ENCODE results near the gene LRRC4.

The LRRC4 gene

GRCh38 chr7:128034825-128035224 is 3.6 kb upstream of the LRRC4 start:
- Histone ChIP-seq H3K4me1 (ENCODE audit: control extremely low read depth in 1 of 4, control insufficient read depth in 4 of 4, insufficient read depth in 4 of 4, low read length in 3 of 4) (peaks cover 0 to 26% (median 20%) of the 10 kb centered on the region in 4 experiments), H3K27me3 (replicated peaks in 2 of 5; ENCODE audit: control insufficient read depth in 4 of 5, insufficient read depth in 5 of 5, low read length in 4 of 5) (peaks cover 6 to 39% (median 14%) of the 10 kb centered on the region in 5 experiments), H3K4me3 (ENCODE audit: control insufficient read depth in 1 of 7, extremely low read depth in 1 of 7, insufficient read depth in 4 of 7, low read depth in 2 of 7, low read length in 6 of 7) (no peak overlapping the region), H3K36me3 (ENCODE audit: control insufficient read depth in 4 of 4, insufficient read depth in 4 of 4, low read length in 3 of 4) (peaks cover 0 to 5% (median 2%) of the 10 kb centered on the region in 4 experiments), H3K27ac (ENCODE audit: insufficient read depth in 1 of 2, low read depth in 1 of 2, low read length in 2 of 2, poor library complexity in 1 of 2, severe bottlenecking in 2 of 2) (no peak overlapping the region), H3K9me3 (ENCODE audit: control extremely low read depth in 1 of 5, control insufficient read depth in 4 of 5, insufficient read depth in 2 of 5, low read depth in 1 of 5, low read length in 4 of 5) (no peaks in the 10 kb centered on the region)
- 84% methylated on average over 2 of the region's 2 CpGs for WGBS (ENCODE audit: insufficient coverage)
- CTCF ChIA-PET = interaction anchor here (1.5 to 2.1 kb wide), 4 partner anchors 12 to 327 kb away, joined by 4 to 5 read pairs (median 5); no protein-coding TSS in a partner anchor
- DNase-seq = no peak
- POLR2A ChIA-PET = no interaction called here

- CTCF ChIA-PET = interaction anchor here (0.9 to 1.8 kb wide), 4 partner anchors 14 to 325 kb away, joined by 3 to 7 read pairs (median 4); no protein-coding TSS in a partner anchor
- Histone ChIP-seq H3K27ac (ENCODE audit: insufficient read depth in 1 of 2, low read depth in 1 of 2, low read length in 2 of 2, poor library complexity in 1 of 2, severe bottlenecking in 2 of 2) (no peak overlapping the region), H3K4me1 (ENCODE audit: control extremely low read depth in 1 of 4, control insufficient read depth in 4 of 4, insufficient read depth in 4 of 4, low read length in 3 of 4) (peaks cover 0 to 26% (median 20%) of the 10 kb centered on the region in 4 experiments), H3K9me3 (ENCODE audit: control extremely low read depth in 1 of 5, control insufficient read depth in 4 of 5, insufficient read depth in 2 of 5, low read depth in 1 of 5, low read length in 4 of 5) (no peaks in the 10 kb centered on the region), H3K36me3 (ENCODE audit: control insufficient read depth in 4 of 4, insufficient read depth in 4 of 4, low read length in 3 of 4) (peaks cover 2 to 19% (median 8%) of the 10 kb centered on the region in 4 experiments), H3K4me3 (ENCODE audit: control insufficient read depth in 1 of 7, extremely low read depth in 1 of 7, insufficient read depth in 4 of 7, low read depth in 2 of 7, low read length in 6 of 7) (no peak overlapping the region), H3K27me3 (replicated peaks in 2 of 5; ENCODE audit: control insufficient read depth in 4 of 5, insufficient read depth in 5 of 5, low read length in 4 of 5) (peaks cover 6 to 50% (median 14%) of the 10 kb centered on the region in 5 experiments)
- no peak for DNase-seq
- POLR2A ChIA-PET = no interaction called here
- WGBS (ENCODE audit: insufficient coverage) = 94% methylated on average over 7 of the region's 9 CpGs
These were observed 2.0 kb upstream of the LRRC4 start for GRCh38 chr7:128033246-128033645.

- 23% methylated on average over 32 of the region's 41 CpGs for WGBS (ENCODE audit: insufficient coverage)
- Histone ChIP-seq H3K4me1 (ENCODE audit: control extremely low read depth in 1 of 4, control insufficient read depth in 4 of 4, insufficient read depth in 4 of 4, low read length in 3 of 4) (peaks cover 0 to 26% (median 20%) of the 10 kb centered on the region in 4 experiments), H3K27me3 (replicated peaks in 2 of 5; ENCODE audit: control insufficient read depth in 4 of 5, insufficient read depth in 5 of 5, low read length in 4 of 5) (peaks cover 6 to 50% (median 14%) of the 10 kb centered on the region in 5 experiments), H3K4me3 (ENCODE audit: control insufficient read depth in 1 of 7, extremely low read depth in 1 of 7, insufficient read depth in 4 of 7, low read depth in 2 of 7, low read length in 6 of 7) (peak overlapping the region in 6 of 7 experiments; percentile 1 to 78 (median 44)), H3K9me3 (ENCODE audit: control extremely low read depth in 1 of 5, control insufficient read depth in 4 of 5, insufficient read depth in 2 of 5, low read depth in 1 of 5, low read length in 4 of 5) (no peaks in the 10 kb centered on the region), H3K27ac (ENCODE audit: insufficient read depth in 1 of 2, low read depth in 1 of 2, low read length in 2 of 2, poor library complexity in 1 of 2, severe bottlenecking in 2 of 2) (no peak overlapping the region), H3K36me3 (ENCODE audit: control insufficient read depth in 4 of 4, insufficient read depth in 4 of 4, low read length in 3 of 4) (peaks cover 2 to 19% (median 8%) of the 10 kb centered on the region in 4 experiments)
- ChIA-PET CTCF (interaction anchor here (0.9 to 1.8 kb wide), 3 partner anchors 14 to 324 kb away, joined by 3 to 7 read pairs (median 3); no protein-coding TSS in a partner anchor), POLR2A (no interaction called here)
- peak in 2 of 3 donors; percentile 44 to 64 for DNase-seq
These were observed 1.5 kb upstream of the LRRC4 start for GRCh38 chr7:128032605-128033235.

GRCh38 chr7:128031901-128032604 is 816 bp upstream of the LRRC4 start:
- H3K9me3 ChIP-seq (ENCODE audit: control extremely low read depth in 1 of 5, control insufficient read depth in 4 of 5, insufficient read depth in 2 of 5, low read depth in 1 of 5, low read length in 4 of 5) = no peaks in the 10 kb centered on the region
- peaks cover 2 to 16% (median 8%) of the 10 kb centered on the region in 4 experiments for H3K36me3 ChIP-seq (ENCODE audit: control insufficient read depth in 4 of 4, insufficient read depth in 4 of 4, low read length in 3 of 4)
- H3K4me3 ChIP-seq (ENCODE audit: control insufficient read depth in 1 of 7, extremely low read depth in 1 of 7, insufficient read depth in 4 of 7, low read depth in 2 of 7, low read length in 6 of 7) = peak overlapping the region; percentile 8 to 78 (median 56)
- H3K27ac ChIP-seq (ENCODE audit: insufficient read depth in 1 of 2, low read depth in 1 of 2, low read length in 2 of 2, poor library complexity in 1 of 2, severe bottlenecking in 2 of 2) = no peak overlapping the region
- ChIA-PET POLR2A (no interaction called here), CTCF (interaction anchor here (0.9 to 1.8 kb wide), 3 partner anchors 13 to 323 kb away, joined by 3 to 7 read pairs (median 4); no protein-coding TSS in a partner anchor)
- peak; percentile 78 to 93 (median 88) for DNase-seq
- H3K27me3 ChIP-seq (replicated peaks in 2 of 5; ENCODE audit: control insufficient read depth in 4 of 5, insufficient read depth in 5 of 5, low read length in 4 of 5) = peaks cover 6 to 50% (median 14%) of the 10 kb centered on the region in 5 experiments
- under 1% methylated on average over 48 of the region's 87 CpGs for WGBS (ENCODE audit: insufficient coverage)
- peaks cover 0 to 26% (median 21%) of the 10 kb centered on the region in 4 experiments for H3K4me1 ChIP-seq (ENCODE audit: control extremely low read depth in 1 of 4, control insufficient read depth in 4 of 4, insufficient read depth in 4 of 4, low read length in 3 of 4)

- Histone ChIP-seq H3K9me3 (ENCODE audit: control extremely low read depth in 1 of 5, control insufficient read depth in 4 of 5, insufficient read depth in 2 of 5, low read depth in 1 of 5, low read length in 4 of 5) (no peaks in the 10 kb centered on the region), H3K27ac (ENCODE audit: insufficient read depth in 1 of 2, low read depth in 1 of 2, low read length in 2 of 2, poor library complexity in 1 of 2, severe bottlenecking in 2 of 2) (no peak overlapping the region), H3K4me3 (ENCODE audit: control insufficient read depth in 1 of 7, extremely low read depth in 1 of 7, insufficient read depth in 4 of 7, low read depth in 2 of 7, low read length in 6 of 7) (peak overlapping the region in 4 of 7 experiments; percentile 43 to 78 (median 60)), H3K4me1 (ENCODE audit: control extremely low read depth in 1 of 4, control insufficient read depth in 4 of 4, insufficient read depth in 4 of 4, low read length in 3 of 4) (peaks cover 1 to 34% (median 23%) of the 10 kb centered on the region in 4 experiments), H3K27me3 (replicated peaks in 2 of 5; ENCODE audit: control insufficient read depth in 4 of 5, insufficient read depth in 5 of 5, low read length in 4 of 5) (peaks cover 6 to 50% (median 14%) of the 10 kb centered on the region in 5 experiments), H3K36me3 (ENCODE audit: control insufficient read depth in 4 of 4, insufficient read depth in 4 of 4, low read length in 3 of 4) (peaks cover 2 to 26% (median 8%) of the 10 kb centered on the region in 4 experiments)
- ChIA-PET CTCF (interaction anchor here (0.9 to 1.3 kb wide), 3 partner anchors 165 to 322 kb away, joined by 3 to 4 read pairs (median 3); no protein-coding TSS in a partner anchor), POLR2A (no interaction called here)
- DNase-seq = no peak
- 98% methylated on average over 20 of the region's 21 CpGs for WGBS (ENCODE audit: insufficient coverage)
These were observed 979 bp downstream of the LRRC4 start for GRCh38 chr7:128030263-128030653.

- no peak for DNase-seq
- Histone ChIP-seq H3K9me3 (ENCODE audit: control extremely low read depth in 1 of 5, control insufficient read depth in 4 of 5, insufficient read depth in 2 of 5, low read depth in 1 of 5, low read length in 4 of 5) (no peaks in the 10 kb centered on the region), H3K4me3 (ENCODE audit: control insufficient read depth in 1 of 7, extremely low read depth in 1 of 7, insufficient read depth in 4 of 7, low read depth in 2 of 7, low read length in 6 of 7) (no peak overlapping the region), H3K4me1 (ENCODE audit: control extremely low read depth in 1 of 4, control insufficient read depth in 4 of 4, insufficient read depth in 4 of 4, low read length in 3 of 4) (peaks cover 4 to 34% (median 23%) of the 10 kb centered on the region in 4 experiments), H3K27ac (ENCODE audit: insufficient read depth in 1 of 2, low read depth in 1 of 2, low read length in 2 of 2, poor library complexity in 1 of 2, severe bottlenecking in 2 of 2) (no peak overlapping the region), H3K36me3 (ENCODE audit: control insufficient read depth in 4 of 4, insufficient read depth in 4 of 4, low read length in 3 of 4) (peaks cover 1 to 29% (median 10%) of the 10 kb centered on the region in 4 experiments), H3K27me3 (replicated peaks in 2 of 5; ENCODE audit: control insufficient read depth in 4 of 5, insufficient read depth in 5 of 5, low read length in 4 of 5) (peaks cover 6 to 47% (median 12%) of the 10 kb centered on the region in 5 experiments)
- ChIA-PET POLR2A (no interaction called here), CTCF (interaction anchor here (0.9 kb wide), 1 partner anchor 321 kb away, joined by 3 read pairs; no protein-coding TSS in a partner anchor)
- WGBS (ENCODE audit: insufficient coverage) = 93% methylated on average over 17 of the region's 17 CpGs
These were observed 1.7 kb downstream of the LRRC4 start for GRCh38 chr7:128029405-128029995.

All from common myeloid progenitor, CD34-positive (primary cell).